Measurements from ENCODE around the gene KDM8. TPM values are rescaled to one million over a fixed set of nuclear protein-coding genes. Genes with fewer than 3 reads are reported as not detected.

Gene KDM8
- total RNA-seq, 1 experiment from 2014 or later, result 5.3 TPM

- ChIA-PET RAD21 (ENCODE audit: low non-redundant PET in 1 of 2, low total read pairs in 2 of 2, uncharacterized antibody in 2 of 2, unreplicated experiment in 2 of 2) (no interaction called here), CTCF (interaction anchor here (2.9 kb wide), 1 partner anchor 134 kb away, joined by 51 read pairs; no protein-coding TSS in a partner anchor), POLR2A (no interaction called here)
- Histone ChIP-seq H4K20me1 (ENCODE audit: insufficient read depth) (no peaks in the 10 kb centered on the region), H3K36me3 (ENCODE audit: control insufficient read depth in 1 of 2, insufficient read depth in 2 of 2, low read length in 2 of 2) (peaks cover 0 to 7% of the 10 kb centered on the region in 2 experiments; a peak in 2 of 4 replicates), H3K9ac (ENCODE audit: low read length) (no peak overlapping the region), H3K4me2 (ENCODE audit: low read length) (no peak overlapping the region), H2AFZ (ENCODE audit: low read depth, low read length, poor library complexity, severe bottlenecking) (no peak overlapping the region), H3K79me2 (ENCODE audit: insufficient read depth, low read length) (no peaks in the 10 kb centered on the region), H3K4me1 (ENCODE audit: control insufficient read depth in 1 of 2, insufficient read depth in 2 of 2, low read length in 2 of 2) (peaks cover 14 to 34% of the 10 kb centered on the region in 2 experiments; a peak in 3 of 4 replicates), H3K27ac (ENCODE audit: low read depth, low read length) (no peak overlapping the region), H3K27me3 (ENCODE audit: insufficient read depth, low read length) (no peaks in the 10 kb centered on the region), H3K9me3 (ENCODE audit: control insufficient read depth in 1 of 2, insufficient read depth in 1 of 2, low read depth in 1 of 2, low read length in 2 of 2) (no peaks in the 10 kb centered on the region), H3K4me3 (replicated peaks in 1 of 2; ENCODE audit: low read depth in 1 of 2, low read length in 2 of 2) (no peak overlapping the region), H3K9me2 (ENCODE audit: insufficient read depth) (no peaks in the 10 kb centered on the region)
- ATAC-seq (no peak), DNase-seq (ENCODE audit: low read depth, low spot score) (no peak)
- TF ChIP-seq CTCF (IDR thresholded peaks at IDR 0.05 in 2 of 3, conservative IDR thresholded peaks at IDR 0.05 in 1 of 3; ENCODE audit: borderline replicate concordance in 1 of 3, insufficient read depth in 1 of 3, low read depth in 2 of 3, low read length in 2 of 3) (no peak), SIN3A (IDR thresholded peaks at IDR 0.05; ENCODE audit: low read depth) (no peak), SP1 (IDR thresholded peaks at IDR 0.05; ENCODE audit: low read depth) (no peak), ZNF274 (IDR thresholded peaks at IDR 0.05; ENCODE audit: low read depth, low read length) (no peak), EZH2 (IDR thresholded peaks at IDR 0.05) (no peak), POLR2AphosphoS5 (IDR thresholded peaks at IDR 0.05; ENCODE audit: low read depth, low read length) (no peak), ZFX (IDR thresholded peaks at IDR 0.05) (no peak), EGR1 (IDR thresholded peaks at IDR 0.05; ENCODE audit: low read depth) (no peak), YY1 (IDR thresholded peaks at IDR 0.05; ENCODE audit: extremely low read depth, insufficient replicate concordance, low read depth, low read length) (no peak), RAD21 (IDR thresholded peaks at IDR 0.05; ENCODE audit: low read depth) (no peak), MAX (IDR thresholded peaks at IDR 0.05) (no peak), TCF7L2 (IDR thresholded peaks at IDR 0.05; ENCODE audit: borderline replicate concordance, extremely low read depth, insufficient read depth, insufficient read length) (no peak), SRF (IDR thresholded peaks at IDR 0.05; ENCODE audit: low read depth) (no peak), FOSL1 (IDR thresholded peaks at IDR 0.05; ENCODE audit: low read depth) (no peak)
- TF ChIP-seq, protein P1, sequence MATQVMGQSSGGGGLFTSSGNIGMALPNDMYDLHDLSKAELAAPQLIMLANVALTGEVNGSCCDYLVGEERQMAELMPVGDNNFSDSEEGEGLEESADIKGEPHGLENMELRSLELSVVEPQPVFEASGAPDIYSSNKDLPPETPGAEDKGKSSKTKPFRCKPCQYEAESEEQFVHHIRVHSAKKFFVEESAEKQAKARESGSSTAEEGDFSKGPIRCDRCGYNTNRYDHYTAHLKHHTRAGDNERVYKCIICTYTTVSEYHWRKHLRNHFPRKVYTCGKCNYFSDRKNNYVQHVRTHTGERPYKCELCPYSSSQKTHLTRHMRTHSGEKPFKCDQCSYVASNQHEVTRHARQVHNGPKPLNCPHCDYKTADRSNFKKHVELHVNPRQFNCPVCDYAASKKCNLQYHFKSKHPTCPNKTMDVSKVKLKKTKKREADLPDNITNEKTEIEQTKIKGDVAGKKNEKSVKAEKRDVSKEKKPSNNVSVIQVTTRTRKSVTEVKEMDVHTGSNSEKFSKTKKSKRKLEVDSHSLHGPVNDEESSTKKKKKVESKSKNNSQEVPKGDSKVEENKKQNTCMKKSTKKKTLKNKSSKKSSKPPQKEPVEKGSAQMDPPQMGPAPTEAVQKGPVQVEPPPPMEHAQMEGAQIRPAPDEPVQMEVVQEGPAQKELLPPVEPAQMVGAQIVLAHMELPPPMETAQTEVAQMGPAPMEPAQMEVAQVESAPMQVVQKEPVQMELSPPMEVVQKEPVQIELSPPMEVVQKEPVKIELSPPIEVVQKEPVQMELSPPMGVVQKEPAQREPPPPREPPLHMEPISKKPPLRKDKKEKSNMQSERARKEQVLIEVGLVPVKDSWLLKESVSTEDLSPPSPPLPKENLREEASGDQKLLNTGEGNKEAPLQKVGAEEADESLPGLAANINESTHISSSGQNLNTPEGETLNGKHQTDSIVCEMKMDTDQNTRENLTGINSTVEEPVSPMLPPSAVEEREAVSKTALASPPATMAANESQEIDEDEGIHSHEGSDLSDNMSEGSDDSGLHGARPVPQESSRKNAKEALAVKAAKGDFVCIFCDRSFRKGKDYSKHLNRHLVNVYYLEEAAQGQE (IDR thresholded peaks at IDR 0.05; ENCODE audit: low read depth), result no peak
- TF ChIP-seq, protein P2, sequence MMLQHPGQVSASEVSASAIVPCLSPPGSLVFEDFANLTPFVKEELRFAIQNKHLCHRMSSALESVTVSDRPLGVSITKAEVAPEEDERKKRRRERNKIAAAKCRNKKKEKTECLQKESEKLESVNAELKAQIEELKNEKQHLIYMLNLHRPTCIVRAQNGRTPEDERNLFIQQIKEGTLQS (IDR thresholded peaks at IDR 0.05), result no peak
- BruUV-seq (replicated peaks), result no TSS peak
- intact Hi-C loops (cut with micrococcal nuclease), result no loop called here
These were observed 29.7 kb downstream of the KDM8 start for GRCh38 chr16:27232901-27233625.

Data from HCT116 (cell line).